ENCODE measurements around the gene LINC00632. TPM values are rescaled to one million over a fixed set of nuclear protein-coding genes. Genes with fewer than 3 reads are reported as not detected.

Gene LINC00632
- total and polyA plus RNA-seq, 4 donors: 12.9 to 1,949 (median 597) TPM

GRCh38 chrX:140733766-140734342, 24.3 kb downstream of the LINC00632 start:
- intact Hi-C loops (cut with DNase I): loop anchor here in 1 of 2 donors (5.0 kb wide), 1 partner anchor 162 kb away; no protein-coding TSS in a partner anchor
- Histone ChIP-seq H3K9me3 (ENCODE audit: control insufficient read depth, low read length) (no peaks in the 10 kb centered on the region), H3K27me3 (ENCODE audit: control insufficient read depth in 1 of 2, insufficient read depth in 2 of 2, low read length in 1 of 2) (no peaks in the 10 kb centered on the region), H3K27ac (ENCODE audit: low read depth in 1 of 2, low read length in 2 of 2) (no peak overlapping the region), H3K36me3 (ENCODE audit: control insufficient read depth in 1 of 2, insufficient read depth in 2 of 2, low read length in 1 of 2) (no peaks in the 10 kb centered on the region), H3K4me1 (ENCODE audit: control insufficient read depth in 1 of 2, insufficient read depth in 2 of 2, low read length in 2 of 2) (no peaks in the 10 kb centered on the region), H3K4me3 (ENCODE audit: low read length in 2 of 2) (no peak overlapping the region)
- 21 to 23% methylated on average over 10 of the region's 10 CpGs for WGBS, 2 donors
- DNase-seq: no peak
- peak; percentile 65 for ATAC-seq (ENCODE audit: low FRiP score)

GRCh38 chrX:140744085-140744484, 34.5 kb downstream of the LINC00632 start:
- Histone ChIP-seq H3K9me3 (ENCODE audit: control insufficient read depth, low read length) (no peaks in the 10 kb centered on the region), H3K36me3 (ENCODE audit: control insufficient read depth in 1 of 2, insufficient read depth in 2 of 2, low read length in 1 of 2) (no peaks in the 10 kb centered on the region), H3K27me3 (ENCODE audit: control insufficient read depth in 1 of 2, insufficient read depth in 2 of 2, low read length in 1 of 2) (no peaks in the 10 kb centered on the region), H3K4me1 (ENCODE audit: control insufficient read depth in 1 of 2, insufficient read depth in 2 of 2, low read length in 2 of 2) (no peaks in the 10 kb centered on the region), H3K4me3 (ENCODE audit: low read length in 2 of 2) (no peak overlapping the region), H3K27ac (ENCODE audit: low read depth in 1 of 2, low read length in 2 of 2) (no peak overlapping the region)
- DNase-seq (no peak), ATAC-seq (ENCODE audit: low FRiP score) (no peak)
- intact Hi-C loops (cut with DNase I): no loop called here

GRCh38 chrX:140756941-140757340, 47.4 kb downstream of the LINC00632 start:
- WGBS, 2 donors: 47 to 55% methylated on average over 6 of the region's 6 CpGs
- no peaks in the 10 kb centered on the region for H3K4me1 ChIP-seq (ENCODE audit: control insufficient read depth in 1 of 2, insufficient read depth in 2 of 2, low read length in 2 of 2)

GRCh38 chrX:140762061-140762460, 52.5 kb downstream of the LINC00632 start:
- intact Hi-C loops (cut with DNase I): loop anchor here (10.0 kb wide), 2 partner anchors 1333 to 1843 kb away; no protein-coding TSS in a partner anchor
- Histone ChIP-seq H3K4me3 (ENCODE audit: low read length in 2 of 2) (no peak overlapping the region), H3K27ac (ENCODE audit: low read depth in 1 of 2, low read length in 2 of 2) (no peak overlapping the region), H3K27me3 (ENCODE audit: control insufficient read depth in 1 of 2, insufficient read depth in 2 of 2, low read length in 1 of 2) (no peaks in the 10 kb centered on the region), H3K9me3 (ENCODE audit: control insufficient read depth, low read length) (no peaks in the 10 kb centered on the region), H3K36me3 (ENCODE audit: control insufficient read depth in 1 of 2, insufficient read depth in 2 of 2, low read length in 1 of 2) (no peaks in the 10 kb centered on the region), H3K4me1 (ENCODE audit: control insufficient read depth in 1 of 2, insufficient read depth in 2 of 2, low read length in 2 of 2) (no peaks in the 10 kb centered on the region)
- DNase-seq: no peak
- ATAC-seq (ENCODE audit: low FRiP score): peak; percentile 65
- WGBS, 2 donors: 0 to 4% methylated on average over 7 of the region's 7 CpGs

More at GRCh38 chrX:140756941-140757340, 47.4 kb downstream of the LINC00632 start:
- no peak for ATAC-seq (ENCODE audit: low FRiP score)
- H3K27ac ChIP-seq (ENCODE audit: low read depth in 1 of 2, low read length in 2 of 2): no peak overlapping the region
- H3K36me3 ChIP-seq (ENCODE audit: control insufficient read depth in 1 of 2, insufficient read depth in 2 of 2, low read length in 1 of 2): no peaks in the 10 kb centered on the region
- H3K27me3 ChIP-seq (ENCODE audit: control insufficient read depth in 1 of 2, insufficient read depth in 2 of 2, low read length in 1 of 2): no peaks in the 10 kb centered on the region
- intact Hi-C loops (cut with DNase I): no loop called here
- no peaks in the 10 kb centered on the region for H3K9me3 ChIP-seq (ENCODE audit: control insufficient read depth, low read length)
- DNase-seq: no peak
- no peak overlapping the region for H3K4me3 ChIP-seq (ENCODE audit: low read length in 2 of 2)

- Histone ChIP-seq H3K27ac (ENCODE audit: low read depth in 1 of 2, low read length in 2 of 2) (peak overlapping the region in 1 of 2 donors; percentile 66), H3K27me3 (ENCODE audit: control insufficient read depth in 1 of 2, insufficient read depth in 2 of 2, low read length in 1 of 2) (no peaks in the 10 kb centered on the region), H3K4me1 (ENCODE audit: control insufficient read depth in 1 of 2, insufficient read depth in 2 of 2, low read length in 2 of 2) (no peaks in the 10 kb centered on the region), H3K36me3 (ENCODE audit: control insufficient read depth in 1 of 2, insufficient read depth in 2 of 2, low read length in 1 of 2) (no peaks in the 10 kb centered on the region), H3K9me3 (ENCODE audit: control insufficient read depth, low read length) (no peaks in the 10 kb centered on the region), H3K4me3 (ENCODE audit: low read length in 2 of 2) (peak overlapping the region; percentile 21 to 24)
- intact Hi-C loops (cut with DNase I): loop anchor here (10.0 kb wide), 2 partner anchors 1330 to 1840 kb away; no protein-coding TSS in a partner anchor
- WGBS, 2 donors: 1 to 27% methylated on average over 25 to 31 of the region's 31 CpGs
- peak; percentile 70 to 84 for DNase-seq
- ATAC-seq (ENCODE audit: low FRiP score): peak; percentile 61
Observed at GRCh38 chrX:140764401-140764919, 54.9 kb downstream of the LINC00632 start.

- intact Hi-C loops (cut with DNase I): loop anchor here (10.0 kb wide), 2 partner anchors 1330 to 1840 kb away; no protein-coding TSS in a partner anchor
- DNase-seq (peak in 1 of 2 donors; percentile 45), ATAC-seq (ENCODE audit: low FRiP score) (peak; percentile 54)
- Histone ChIP-seq H3K9me3 (ENCODE audit: control insufficient read depth, low read length) (no peaks in the 10 kb centered on the region), H3K36me3 (ENCODE audit: control insufficient read depth in 1 of 2, insufficient read depth in 2 of 2, low read length in 1 of 2) (no peaks in the 10 kb centered on the region), H3K4me3 (ENCODE audit: low read length in 2 of 2) (peak overlapping the region; percentile 24 to 61), H3K27ac (ENCODE audit: low read depth in 1 of 2, low read length in 2 of 2) (peak overlapping the region in 1 of 2 donors; percentile 58), H3K4me1 (ENCODE audit: control insufficient read depth in 1 of 2, insufficient read depth in 2 of 2, low read length in 2 of 2) (no peaks in the 10 kb centered on the region), H3K27me3 (ENCODE audit: control insufficient read depth in 1 of 2, insufficient read depth in 2 of 2, low read length in 1 of 2) (no peaks in the 10 kb centered on the region)
- 2 to 21% methylated on average over 19 of the region's 19 CpGs for WGBS, 2 donors
Observed at GRCh38 chrX:140765043-140765784, 55.7 kb downstream of the LINC00632 start.

- Histone ChIP-seq H3K4me3 (ENCODE audit: low read length in 2 of 2) (peak overlapping the region; percentile 24 to 61), H3K27ac (ENCODE audit: low read depth in 1 of 2, low read length in 2 of 2) (no peak overlapping the region), H3K9me3 (ENCODE audit: control insufficient read depth, low read length) (no peaks in the 10 kb centered on the region), H3K36me3 (ENCODE audit: control insufficient read depth in 1 of 2, insufficient read depth in 2 of 2, low read length in 1 of 2) (no peaks in the 10 kb centered on the region), H3K4me1 (ENCODE audit: control insufficient read depth in 1 of 2, insufficient read depth in 2 of 2, low read length in 2 of 2) (no peaks in the 10 kb centered on the region), H3K27me3 (ENCODE audit: control insufficient read depth in 1 of 2, insufficient read depth in 2 of 2, low read length in 1 of 2) (no peaks in the 10 kb centered on the region)
- intact Hi-C loops (cut with DNase I): loop anchor here (10.0 kb wide), 2 partner anchors 1329 to 1839 kb away; no protein-coding TSS in a partner anchor
- ATAC-seq (ENCODE audit: low FRiP score) (peak; percentile 75), DNase-seq (peak; percentile 58 to 78)
- 2 to 6% methylated on average over 8 of the region's 8 CpGs for WGBS, 2 donors
Observed at GRCh38 chrX:140766024-140766611, 56.6 kb downstream of the LINC00632 start.

- Histone ChIP-seq H3K27me3 (ENCODE audit: control insufficient read depth in 1 of 2, insufficient read depth in 2 of 2, low read length in 1 of 2) (no peaks in the 10 kb centered on the region), H3K27ac (ENCODE audit: low read depth in 1 of 2, low read length in 2 of 2) (no peak overlapping the region), H3K4me1 (ENCODE audit: control insufficient read depth in 1 of 2, insufficient read depth in 2 of 2, low read length in 2 of 2) (no peaks in the 10 kb centered on the region), H3K9me3 (ENCODE audit: control insufficient read depth, low read length) (no peaks in the 10 kb centered on the region), H3K4me3 (ENCODE audit: low read length in 2 of 2) (no peak overlapping the region), H3K36me3 (ENCODE audit: control insufficient read depth in 1 of 2, insufficient read depth in 2 of 2, low read length in 1 of 2) (no peaks in the 10 kb centered on the region)
- ATAC-seq (ENCODE audit: low FRiP score): no peak
- DNase-seq: no peak
- WGBS, 2 donors: 58 to 59% methylated on average over 3 of the region's 3 CpGs
- intact Hi-C loops (cut with DNase I): loop anchor here (10.0 kb wide), 2 partner anchors 1327 to 1837 kb away; no protein-coding TSS in a partner anchor
Observed at GRCh38 chrX:140767646-140768045, 58.1 kb downstream of the LINC00632 start.

Measured in aorta (tissue), 5 donors.